Measurements from ENCODE around the gene IFRD1.
"Not testable (repeated sequence)": the region's sequence is repeated elsewhere in the genome, so short reads cannot be mapped to it uniquely, and the experiment has no call there.

IFRD1 gene

GRCh38 chr7:112444505-112444904, 5.8 kb upstream of the IFRD1 start:
- DNase-seq = no peak

GRCh38 chr7:112446431-112446830, 3.8 kb upstream of the IFRD1 start:
- DNase-seq = no peak

GRCh38 chr7:112447406-112447805, 2.9 kb upstream of the IFRD1 start:
- no peak for DNase-seq

- no peak for DNase-seq
Measured at GRCh38 chr7:112448381-112448780, 1.9 kb upstream of the IFRD1 start.

GRCh38 chr7:112448891-112449290, 1.4 kb upstream of the IFRD1 start:
- no peak for DNase-seq

GRCh38 chr7:112449353-112449752, 907 bp upstream of the IFRD1 start:
- DNase-seq = peak; percentile 62

- peak; percentile 85 for DNase-seq
Measured at GRCh38 chr7:112450807-112451761, 824 bp downstream of the IFRD1 start.

GRCh38 chr7:112452102-112452888, 2.0 kb downstream of the IFRD1 start:
- no peak for DNase-seq

- DNase-seq = no peak
Measured at GRCh38 chr7:112453505-112454171, 3.4 kb downstream of the IFRD1 start.

- DNase-seq = not testable (repeated sequence)
Measured at GRCh38 chr7:112454191-112454590, 3.9 kb downstream of the IFRD1 start.

GRCh38 chr7:112459645-112460044, 9.4 kb downstream of the IFRD1 start:
- no peak for DNase-seq

GRCh38 chr7:112462236-112462635, 12.0 kb downstream of the IFRD1 start:
- no peak for DNase-seq

GRCh38 chr7:112467867-112468266, 17.6 kb downstream of the IFRD1 start:
- DNase-seq = no peak

GRCh38 chr7:112470194-112470593, 19.9 kb downstream of the IFRD1 start:
- no peak for DNase-seq

GRCh38 chr7:112476390-112477052, 26.3 kb downstream of the IFRD1 start:
- no peak for DNase-seq

GRCh38 chr7:112481121-112481736, 31.0 kb downstream of the IFRD1 start:
- DNase-seq = no peak

GRCh38 chr7:112481833-112482670, 31.8 kb downstream of the IFRD1 start:
- no peak for DNase-seq

- DNase-seq = no peak
Measured at GRCh38 chr7:112484671-112485167, 34.5 kb downstream of the IFRD1 start.

GRCh38 chr7:112485766-112486165, 35.5 kb downstream of the IFRD1 start:
- DNase-seq = no peak

- no peak for DNase-seq
Measured at GRCh38 chr7:112487457-112488263, 37.4 kb downstream of the IFRD1 start.
